ENCODE measurements around the gene BOC. TPM values are rescaled to one million over a fixed set of nuclear protein-coding genes. Genes with fewer than 3 reads are reported as not detected.

Gene BOC
- total RNA-seq, 1 experiment from 2014 or later = not detected

DNA sequence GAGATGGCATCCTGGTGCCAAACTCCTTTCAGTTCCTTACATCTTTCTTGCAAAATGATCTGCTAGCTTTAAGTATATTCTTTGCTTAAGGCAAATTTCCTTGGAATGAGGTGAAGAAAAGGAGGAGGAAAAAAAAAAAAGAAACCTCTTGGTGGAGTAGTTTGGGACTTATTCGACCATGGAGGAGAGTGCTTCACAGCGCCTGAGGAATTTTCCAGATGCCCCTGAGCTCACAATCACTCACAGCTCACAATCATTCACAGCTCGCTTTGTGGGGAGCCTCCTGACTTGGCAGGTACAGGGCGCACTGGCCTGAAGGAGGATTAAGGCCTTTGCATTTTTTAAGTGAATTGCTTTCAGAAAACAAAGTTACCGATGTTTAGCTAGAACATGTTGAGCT, 53.9 kb downstream of the BOC start:
- DNase-seq (ENCODE audit: extremely low read depth, low read depth) = no peak

DNA sequence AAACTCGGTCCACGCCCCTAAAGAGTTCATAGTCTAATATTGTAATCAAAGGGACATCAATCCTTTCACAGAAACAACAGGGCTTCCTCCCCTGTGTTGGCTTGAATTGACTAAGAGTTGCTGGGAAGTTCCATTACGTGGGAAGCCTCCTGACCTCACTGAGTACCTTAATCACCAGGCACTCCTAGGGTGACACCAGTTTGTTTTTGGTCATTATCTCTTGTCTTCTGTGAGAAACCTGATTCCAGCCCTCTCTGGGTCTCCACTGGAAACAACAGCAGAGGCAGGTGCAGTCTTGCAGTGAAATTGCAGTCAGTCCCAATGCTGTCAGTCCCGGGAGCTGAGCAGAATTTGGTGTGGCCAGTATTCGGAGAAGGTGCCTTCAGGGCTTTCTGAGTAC, 55.4 kb downstream of the BOC start:
- DNase-seq (ENCODE audit: extremely low read depth, low read depth) = no peak

DNA sequence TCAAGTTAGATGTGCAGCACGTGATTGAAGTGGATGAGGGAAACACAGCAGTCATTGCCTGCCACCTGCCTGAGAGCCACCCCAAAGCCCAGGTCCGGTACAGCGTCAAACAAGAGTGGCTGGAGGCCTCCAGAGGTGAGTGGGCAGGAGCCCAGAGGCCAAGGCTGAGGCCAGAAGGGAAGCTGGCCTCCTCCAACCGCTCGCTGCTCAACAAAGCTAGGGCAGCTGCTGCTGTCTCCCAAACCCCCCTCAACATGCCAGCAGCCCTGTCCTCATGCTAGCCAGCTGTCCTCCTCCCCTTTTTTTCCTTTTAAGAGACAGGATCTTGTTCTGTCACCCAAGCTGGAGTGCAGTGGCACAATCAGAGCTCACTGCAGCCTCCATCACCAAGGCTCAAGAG, 57.0 kb downstream of the BOC start:
- no peak for DNase-seq (ENCODE audit: extremely low read depth, low read depth)

DNA sequence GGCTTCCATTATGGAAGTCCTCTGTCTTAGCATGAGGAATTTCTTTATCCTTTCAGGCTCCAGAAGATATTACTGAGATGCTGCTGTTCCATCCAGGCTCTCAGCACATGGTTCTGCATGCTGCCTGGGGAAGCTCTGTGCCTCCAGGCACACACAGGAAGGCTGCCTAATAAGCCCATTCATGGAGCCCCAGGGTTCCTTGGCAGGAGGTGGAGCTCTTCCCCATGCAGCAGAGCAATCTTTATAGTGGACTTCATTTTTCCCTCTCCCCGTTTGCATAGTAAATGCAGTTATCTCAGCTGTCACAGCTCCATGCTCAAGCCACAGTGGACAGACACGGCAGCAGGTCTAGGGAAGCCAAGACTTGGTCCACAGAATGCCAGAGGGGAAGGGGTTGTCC, 57.6 kb downstream of the BOC start:
- DNase-seq (ENCODE audit: extremely low read depth, low read depth) = no peak

DNA sequence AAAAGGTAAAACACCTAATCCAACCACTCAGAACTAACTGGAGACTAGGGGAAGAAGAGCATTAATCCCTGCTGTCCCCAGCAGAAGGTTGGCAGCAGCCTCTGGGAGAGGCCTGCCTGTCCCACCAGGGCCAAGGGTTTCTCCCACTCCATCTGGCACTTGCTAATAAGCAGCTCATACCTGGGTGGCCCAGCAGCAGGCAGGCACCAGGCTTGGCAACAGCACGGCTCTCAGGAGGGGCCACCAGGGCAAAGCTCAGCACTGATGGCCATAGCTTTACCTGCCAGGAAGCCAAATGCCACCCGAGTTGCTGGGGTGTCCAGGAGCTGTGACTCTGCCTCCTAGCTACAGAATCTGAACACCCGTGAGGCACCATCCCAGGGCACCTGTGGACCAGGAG, 58.3 kb downstream of the BOC start:
- DNase-seq (ENCODE audit: extremely low read depth, low read depth) = no peak

DNA sequence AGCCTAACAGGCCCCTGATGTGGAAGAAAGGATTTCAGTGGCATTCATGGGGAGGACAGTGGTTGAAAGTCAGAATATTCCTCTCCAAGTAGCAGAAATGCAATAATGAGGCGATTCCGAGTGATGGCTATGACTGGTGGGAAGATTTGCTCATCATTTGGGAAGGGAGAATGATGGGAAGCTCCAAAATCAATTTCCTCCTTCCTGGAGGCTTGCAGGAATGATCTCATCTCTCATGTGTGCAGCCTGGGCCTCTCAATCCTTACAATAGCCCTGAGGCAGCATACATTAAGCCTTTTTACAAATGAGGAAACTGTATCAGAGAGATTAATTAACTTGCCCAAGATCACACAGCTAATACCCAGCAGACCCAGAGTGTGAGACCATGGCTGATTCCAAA, 58.7 kb downstream of the BOC start:
- no peak for DNase-seq (ENCODE audit: extremely low read depth, low read depth)

DNA sequence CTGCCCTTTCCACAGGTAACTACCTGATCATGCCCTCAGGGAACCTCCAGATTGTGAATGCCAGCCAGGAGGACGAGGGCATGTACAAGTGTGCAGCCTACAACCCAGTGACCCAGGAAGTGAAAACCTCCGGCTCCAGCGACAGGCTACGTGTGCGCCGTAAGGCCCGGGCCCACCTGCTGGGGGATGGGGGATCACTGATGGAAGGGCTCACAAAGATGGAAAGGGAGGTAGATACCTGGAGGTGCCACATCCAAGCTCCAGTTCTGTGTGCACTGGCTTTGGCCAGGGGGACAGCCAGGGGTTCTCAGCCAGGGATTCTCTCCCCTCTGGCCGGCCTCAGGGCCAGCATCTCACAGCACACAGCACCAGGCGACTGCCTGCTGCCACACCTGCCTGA, 59.4 kb downstream of the BOC start:
- DNase-seq (ENCODE audit: extremely low read depth, low read depth) = no peak

DNA sequence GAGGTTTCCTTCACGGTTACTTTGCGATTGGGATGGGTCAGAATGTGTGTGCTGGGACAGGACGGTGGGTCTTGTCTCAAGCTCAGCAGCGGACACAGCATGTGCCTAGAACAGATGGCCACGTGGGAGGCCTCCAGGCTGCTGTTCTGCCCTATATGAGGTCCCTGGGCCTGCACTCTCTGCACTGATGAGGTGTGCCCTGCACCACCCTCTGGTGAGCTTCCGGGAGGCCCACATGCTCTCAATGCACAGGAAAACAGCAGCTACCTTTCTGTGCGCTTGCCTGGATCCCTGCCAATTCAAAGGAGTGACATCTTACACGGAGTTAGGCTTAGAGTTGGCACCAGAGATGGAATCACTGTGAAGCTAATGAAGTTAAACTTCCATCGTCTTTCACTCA, 59.8 kb downstream of the BOC start:
- no peak for DNase-seq (ENCODE audit: extremely low read depth, low read depth)

DNA sequence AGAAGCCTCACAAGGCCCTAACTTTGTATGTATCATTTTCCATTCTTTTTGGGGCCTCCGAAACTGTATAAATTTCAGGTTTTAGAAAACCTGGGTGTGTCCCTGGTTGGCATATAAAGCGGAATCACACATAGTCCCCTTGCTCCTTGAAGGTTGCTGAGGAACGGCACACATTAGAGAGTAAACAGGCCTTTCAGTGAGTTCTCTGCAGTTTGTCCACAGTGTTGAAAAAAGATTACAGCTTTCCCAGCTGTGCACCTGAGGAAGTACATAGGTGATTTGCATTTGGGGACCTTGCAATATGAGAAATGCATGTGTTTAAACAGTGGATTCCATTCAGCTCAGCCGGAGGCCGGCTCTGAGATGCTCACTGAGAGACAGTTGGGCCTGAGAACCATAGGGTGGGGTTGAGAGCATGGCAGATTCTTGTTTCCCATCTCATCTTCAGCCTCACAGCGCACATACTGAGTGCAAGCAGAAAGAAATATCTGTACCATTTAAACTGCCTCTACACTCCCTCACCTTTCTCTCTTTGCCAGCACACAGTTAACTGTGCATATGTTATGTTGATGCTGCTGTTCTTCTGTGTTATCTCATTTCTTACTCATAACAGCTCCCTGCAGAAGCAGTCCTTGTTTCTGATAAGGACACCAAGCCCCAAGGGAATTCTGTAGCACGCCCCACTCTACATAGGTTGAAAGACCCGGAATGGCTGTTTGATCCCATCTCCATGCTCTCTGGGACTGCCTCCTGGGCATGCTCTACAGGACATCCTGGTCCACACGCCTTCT, 60.4 kb downstream of the BOC start:
- no peak for DNase-seq (ENCODE audit: extremely low read depth, low read depth)

DNA sequence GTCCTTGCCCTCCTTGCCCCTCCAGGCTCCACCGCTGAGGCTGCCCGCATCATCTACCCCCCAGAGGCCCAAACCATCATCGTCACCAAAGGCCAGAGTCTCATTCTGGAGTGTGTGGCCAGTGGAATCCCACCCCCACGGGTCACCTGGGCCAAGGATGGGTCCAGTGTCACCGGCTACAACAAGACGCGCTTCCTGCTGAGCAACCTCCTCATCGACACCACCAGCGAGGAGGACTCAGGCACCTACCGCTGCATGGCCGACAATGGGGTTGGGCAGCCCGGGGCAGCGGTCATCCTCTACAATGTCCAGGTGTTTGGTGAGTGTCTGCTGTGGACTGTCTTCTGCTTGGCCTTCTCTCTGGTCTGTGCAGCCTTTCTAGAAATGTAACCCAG, 61.0 kb downstream of the BOC start:
- DNase-seq (ENCODE audit: extremely low read depth, low read depth) = no peak

DNA sequence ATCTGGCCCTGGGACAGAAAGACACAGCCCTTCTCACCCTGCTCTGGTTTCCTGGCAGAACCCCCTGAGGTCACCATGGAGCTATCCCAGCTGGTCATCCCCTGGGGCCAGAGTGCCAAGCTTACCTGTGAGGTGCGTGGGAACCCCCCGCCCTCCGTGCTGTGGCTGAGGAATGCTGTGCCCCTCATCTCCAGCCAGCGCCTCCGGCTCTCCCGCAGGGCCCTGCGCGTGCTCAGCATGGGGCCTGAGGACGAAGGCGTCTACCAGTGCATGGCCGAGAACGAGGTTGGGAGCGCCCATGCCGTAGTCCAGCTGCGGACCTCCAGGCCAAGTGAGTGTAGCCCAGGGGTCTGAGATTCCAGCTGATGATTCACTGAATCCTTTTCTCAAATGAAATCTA, 61.7 kb downstream of the BOC start:
- DNase-seq (ENCODE audit: extremely low read depth, low read depth) = no peak

DNA sequence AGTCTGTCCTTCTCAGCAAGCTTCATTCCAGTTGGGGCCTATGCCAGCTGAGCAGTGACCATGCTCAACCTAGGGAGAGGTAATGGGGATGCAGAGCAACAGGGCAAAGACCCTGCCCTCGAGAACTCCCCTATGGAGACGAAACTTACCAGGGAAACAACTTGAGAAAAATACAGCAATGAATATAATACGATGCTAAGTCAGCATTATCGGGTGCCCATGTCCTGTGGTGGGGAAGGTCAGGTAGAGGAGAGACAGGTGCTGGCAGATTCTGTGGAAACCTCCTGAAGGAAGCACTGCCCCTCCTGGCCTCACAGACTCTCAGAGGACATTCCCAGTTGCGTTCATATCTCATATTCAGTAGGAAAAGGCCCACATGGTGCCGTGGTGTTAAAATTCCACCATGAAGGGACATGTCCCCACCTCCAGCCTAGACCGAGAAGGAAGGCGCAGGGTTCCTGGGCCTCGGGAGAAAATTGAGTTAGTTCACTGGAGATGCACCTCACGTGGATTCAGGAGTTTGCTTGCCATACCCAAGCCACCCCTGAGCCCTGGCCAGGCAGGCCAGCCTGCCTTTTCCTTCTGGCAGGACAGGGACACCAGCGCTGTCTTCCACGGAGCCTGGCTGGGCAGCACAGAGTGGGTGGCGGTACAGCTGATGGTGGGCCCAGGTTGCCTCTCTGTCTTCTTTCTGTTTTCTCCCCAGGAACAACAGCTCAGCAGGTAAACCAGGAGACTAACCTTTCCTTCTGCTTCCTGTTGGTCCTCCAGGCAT, 62.4 kb downstream of the BOC start:
- no peak for DNase-seq (ENCODE audit: extremely low read depth, low read depth)

DNA sequence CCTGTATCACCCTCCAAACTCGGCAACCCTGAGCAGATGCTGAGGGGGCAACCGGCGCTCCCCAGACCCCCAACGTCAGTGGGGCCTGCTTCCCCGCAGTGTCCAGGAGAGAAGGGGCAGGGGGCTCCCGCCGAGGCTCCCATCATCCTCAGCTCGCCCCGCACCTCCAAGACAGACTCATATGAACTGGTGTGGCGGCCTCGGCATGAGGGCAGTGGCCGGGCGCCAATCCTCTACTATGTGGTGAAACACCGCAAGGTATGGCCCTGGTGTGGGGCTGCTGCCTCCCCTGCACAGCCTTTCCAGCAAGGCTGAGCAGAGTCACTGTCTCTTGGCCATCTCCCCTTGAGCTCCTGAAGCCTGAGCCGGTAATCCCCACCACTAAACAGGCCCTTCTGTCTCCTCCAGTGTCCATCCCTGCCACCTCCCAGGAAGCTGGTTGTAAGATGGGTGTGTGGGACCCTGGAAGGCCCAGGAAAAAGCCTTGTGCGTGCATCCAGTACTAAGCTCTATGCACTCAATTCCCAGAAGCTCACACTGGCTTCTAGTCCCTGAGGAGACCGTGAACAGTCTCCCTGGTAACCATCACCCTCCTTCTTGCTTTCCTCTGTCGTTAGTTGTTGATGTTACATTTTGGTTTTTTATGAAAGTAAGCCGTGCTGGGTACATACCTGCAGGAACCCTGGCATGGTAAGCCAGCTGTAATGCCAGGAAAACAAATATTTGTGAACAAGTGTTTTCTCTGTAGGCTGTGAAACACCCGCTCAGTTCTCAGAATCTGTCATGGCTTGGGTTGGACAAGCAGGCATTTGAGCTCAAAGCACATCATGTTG, 63.3 kb downstream of the BOC start:
- no peak for DNase-seq (ENCODE audit: extremely low read depth, low read depth)

DNA sequence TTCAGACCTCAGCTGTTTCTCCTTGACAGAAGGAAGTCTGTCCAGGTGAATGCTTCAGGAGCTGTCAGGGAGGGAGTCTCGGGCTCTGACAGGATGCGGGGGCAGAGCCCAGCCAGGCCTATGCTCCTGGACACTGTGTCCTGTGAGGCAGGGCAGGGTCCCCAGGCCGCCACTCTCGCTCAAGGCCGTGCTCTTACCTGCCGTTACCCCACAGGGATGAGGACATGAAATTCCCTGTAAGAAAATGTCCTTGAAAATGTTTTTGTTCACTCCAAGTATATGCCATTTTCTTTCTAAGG, 63.9 kb downstream of the BOC start:
- DNase-seq (ENCODE audit: extremely low read depth, low read depth) = no peak

DNA sequence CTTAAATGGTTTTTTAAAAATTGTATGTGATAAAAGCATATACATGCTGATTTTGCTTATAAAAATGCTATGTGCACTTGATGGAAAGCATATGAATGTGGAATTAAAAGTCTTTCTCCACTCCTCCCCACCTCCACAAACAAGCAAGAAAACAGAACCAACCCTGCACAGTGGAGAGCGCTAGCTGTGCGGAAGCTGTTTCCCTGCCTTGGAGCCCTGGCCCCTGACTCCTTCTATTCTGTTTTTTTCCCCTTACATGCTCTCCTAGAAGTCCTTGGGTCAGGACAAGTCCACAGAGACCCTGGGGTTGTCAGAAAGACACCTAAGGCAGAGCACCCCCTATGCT, 64.2 kb downstream of the BOC start:
- no peak for DNase-seq (ENCODE audit: extremely low read depth, low read depth)

DNA sequence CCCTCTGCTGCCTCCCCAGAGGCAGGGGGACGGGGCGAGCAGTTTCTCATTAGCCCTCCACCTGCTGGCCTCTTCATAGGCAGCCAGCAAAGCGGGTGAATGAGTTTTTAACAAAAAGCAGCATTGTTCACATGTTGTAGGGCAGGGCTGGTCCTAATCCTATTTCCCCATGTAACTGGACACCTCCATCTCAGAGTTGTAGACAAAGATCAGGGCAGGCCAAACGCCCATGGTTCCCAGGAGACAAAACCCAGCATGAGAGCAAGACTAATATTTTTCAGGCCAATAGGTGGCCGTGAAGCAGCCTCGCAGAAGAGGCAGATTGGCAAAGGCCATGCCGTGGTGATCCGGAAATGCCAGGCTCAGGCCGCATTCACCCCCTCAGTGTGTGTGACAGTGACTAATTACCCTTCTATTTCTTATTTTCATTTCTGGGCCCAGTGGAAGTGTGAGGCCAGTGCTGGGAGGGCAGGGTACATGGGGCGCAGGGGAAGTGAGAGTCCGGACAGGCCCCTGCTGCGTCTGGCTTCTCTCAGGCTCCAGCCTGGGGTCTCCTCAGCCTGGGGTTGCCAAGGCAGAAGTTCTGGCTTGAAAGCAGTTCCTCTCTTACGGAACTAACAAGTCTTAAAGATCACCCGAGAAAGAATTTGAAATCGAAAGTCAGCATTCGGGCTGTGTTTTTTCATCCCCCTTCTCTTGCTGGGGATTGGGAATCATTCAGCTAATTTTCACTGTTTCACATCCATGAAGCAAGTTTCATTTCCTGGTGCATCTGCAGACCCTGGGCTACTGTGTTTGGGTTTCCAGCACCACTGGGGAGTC, 64.8 kb downstream of the BOC start:
- DNase-seq (ENCODE audit: extremely low read depth, low read depth) = no peak

DNA sequence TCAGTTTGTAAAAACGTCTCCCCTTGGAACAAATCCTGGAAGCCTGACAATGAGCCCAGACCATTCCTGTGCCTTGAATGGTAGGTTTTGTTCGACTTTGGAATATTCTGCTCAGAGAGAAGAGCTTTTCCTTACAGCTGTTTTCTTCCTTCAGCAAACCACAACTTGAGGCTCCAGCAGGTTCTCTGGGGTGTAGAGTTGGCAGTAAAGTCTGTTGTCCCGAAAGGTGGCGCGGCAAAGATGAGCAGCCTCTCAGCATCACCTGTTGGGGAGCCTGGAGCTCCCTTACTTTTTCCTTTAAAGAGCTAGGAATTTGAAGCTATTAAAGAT, 65.4 kb downstream of the BOC start:
- DNase-seq (ENCODE audit: extremely low read depth, low read depth) = no peak

DNA sequence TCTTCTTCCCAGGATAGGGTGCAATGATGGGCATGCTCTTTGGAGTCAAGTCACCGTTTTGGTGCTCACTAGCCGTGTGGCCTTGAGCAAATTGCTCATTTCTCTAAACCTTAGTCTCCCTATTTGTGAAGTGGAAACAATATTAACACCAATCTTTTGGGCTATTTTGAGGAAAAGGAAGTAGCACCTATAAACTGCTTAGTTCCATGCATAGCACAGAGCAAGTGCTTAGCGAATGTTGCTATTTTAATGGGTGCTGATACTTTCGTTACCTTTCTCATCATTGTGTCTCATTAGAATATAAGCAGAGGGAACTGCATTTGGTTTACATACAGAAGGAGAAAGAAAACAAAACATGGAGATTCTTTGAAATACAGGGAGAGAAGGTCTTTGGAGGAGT, 66.1 kb downstream of the BOC start:
- no peak for DNase-seq (ENCODE audit: extremely low read depth, low read depth)

DNA sequence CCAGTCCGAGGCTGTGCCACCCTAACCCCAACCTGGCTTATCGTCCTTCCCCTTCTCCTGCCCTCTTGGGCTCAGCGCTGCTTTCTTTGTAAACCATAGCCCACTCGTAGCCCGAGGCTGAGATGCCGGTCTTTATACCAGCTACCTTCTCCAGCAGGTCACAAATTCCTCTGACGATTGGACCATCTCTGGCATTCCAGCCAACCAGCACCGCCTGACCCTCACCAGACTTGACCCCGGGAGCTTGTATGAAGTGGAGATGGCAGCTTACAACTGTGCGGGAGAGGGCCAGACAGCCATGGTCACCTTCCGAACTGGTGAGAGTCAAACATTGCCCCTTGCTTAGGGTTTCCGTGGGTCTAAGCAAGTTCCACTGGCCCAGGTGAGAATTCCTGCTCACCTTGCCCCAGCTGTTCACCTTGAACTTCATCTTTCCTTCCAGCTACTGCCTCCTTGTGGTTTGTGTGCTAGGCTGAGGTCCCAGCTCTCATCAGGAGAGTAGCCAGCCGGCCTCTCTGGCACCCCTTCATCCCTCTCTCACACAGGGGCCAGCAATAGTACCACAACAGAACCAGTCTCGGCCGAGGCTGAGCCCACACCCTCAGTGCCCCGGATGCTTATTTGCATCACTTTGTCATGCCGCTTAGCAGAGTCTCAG, 66.7 kb downstream of the BOC start:
- DNase-seq (ENCODE audit: extremely low read depth, low read depth) = no peak

DNA sequence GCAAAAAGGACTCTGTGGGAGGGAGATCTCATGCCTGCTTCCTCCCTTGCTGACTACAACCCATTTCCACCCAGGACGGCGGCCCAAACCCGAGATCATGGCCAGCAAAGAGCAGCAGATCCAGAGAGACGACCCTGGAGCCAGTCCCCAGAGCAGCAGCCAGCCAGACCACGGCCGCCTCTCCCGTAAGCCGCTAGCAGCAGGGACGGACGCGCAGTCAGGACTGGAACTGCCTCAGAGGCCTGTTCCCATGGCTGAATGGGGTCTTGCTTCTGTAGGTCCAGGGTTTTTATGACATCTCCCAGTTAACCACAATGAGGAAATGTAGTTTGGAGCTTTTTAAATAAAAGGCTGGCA, 67.2 kb downstream of the BOC start:
- DNase-seq (ENCODE audit: extremely low read depth, low read depth) = no peak

DNA sequence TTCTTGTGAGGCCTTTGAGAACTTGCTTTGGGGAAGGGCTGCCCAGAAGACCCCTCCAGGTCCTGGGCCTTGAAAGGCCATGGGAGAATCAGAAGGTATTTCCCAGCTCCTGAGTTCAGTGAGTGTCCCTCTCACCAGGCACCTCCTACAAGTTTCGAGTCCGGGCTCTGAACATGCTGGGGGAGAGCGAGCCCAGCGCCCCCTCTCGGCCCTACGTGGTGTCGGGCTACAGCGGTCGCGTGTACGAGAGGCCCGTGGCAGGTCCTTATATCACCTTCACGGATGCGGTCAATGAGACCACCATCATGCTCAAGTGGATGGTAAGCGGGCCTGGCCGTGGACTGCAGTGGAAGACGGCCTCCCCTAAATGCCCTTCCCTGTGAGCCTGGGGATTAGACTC, 68.3 kb downstream of the BOC start:
- no peak for DNase-seq (ENCODE audit: extremely low read depth, low read depth)

All from NCI-H460 (cell line).